ENCODE data around the gene PHOX2B.

PHOX2B gene

DNA sequence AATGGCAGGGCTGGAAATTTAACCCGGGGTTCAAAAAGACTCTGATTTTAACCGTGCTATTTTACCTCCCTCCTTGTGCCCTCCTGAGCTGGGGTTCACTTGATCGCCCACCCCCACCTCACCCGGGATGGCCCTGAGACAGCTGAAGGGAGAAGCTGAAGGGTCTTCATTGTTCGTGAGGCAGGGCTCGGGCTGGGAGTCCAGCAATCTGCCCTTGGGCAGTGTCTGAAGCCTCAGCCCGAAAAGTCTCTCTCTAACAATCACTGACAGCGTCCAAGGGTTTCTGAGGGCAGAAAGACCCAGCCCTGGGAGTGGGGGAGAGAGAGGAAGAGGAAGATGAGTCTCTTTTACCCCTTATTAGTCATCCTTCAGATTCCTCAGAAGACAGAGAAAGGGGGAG is 39.4 kb upstream of the PHOX2B start:
- Histone ChIP-seq H3K4me3 (replicated peaks; ENCODE audit: insufficient read depth, low read length) (no peak overlapping the region), H3K27me3 (ENCODE audit: insufficient read depth, poor library complexity, severe bottlenecking) (no peaks in the 10 kb centered on the region), H3K27ac (replicated peaks) (no peak overlapping the region)
- DNase-seq (ENCODE audit: low read depth in 1 of 2, low spot score in 1 of 2) = no peak
- TF ChIP-seq SPI1 (IDR thresholded peaks at IDR 0.05; ENCODE audit: borderline replicate concordance, low read depth) = no peak
- TF ChIP-seq POLR2AphosphoS5 (IDR thresholded peaks at IDR 0.05; ENCODE audit: low read depth) = no peak
- TF ChIP-seq GABPA (IDR thresholded peaks at IDR 0.05; ENCODE audit: low read depth) = no peak
- TF ChIP-seq, protein P1, sequence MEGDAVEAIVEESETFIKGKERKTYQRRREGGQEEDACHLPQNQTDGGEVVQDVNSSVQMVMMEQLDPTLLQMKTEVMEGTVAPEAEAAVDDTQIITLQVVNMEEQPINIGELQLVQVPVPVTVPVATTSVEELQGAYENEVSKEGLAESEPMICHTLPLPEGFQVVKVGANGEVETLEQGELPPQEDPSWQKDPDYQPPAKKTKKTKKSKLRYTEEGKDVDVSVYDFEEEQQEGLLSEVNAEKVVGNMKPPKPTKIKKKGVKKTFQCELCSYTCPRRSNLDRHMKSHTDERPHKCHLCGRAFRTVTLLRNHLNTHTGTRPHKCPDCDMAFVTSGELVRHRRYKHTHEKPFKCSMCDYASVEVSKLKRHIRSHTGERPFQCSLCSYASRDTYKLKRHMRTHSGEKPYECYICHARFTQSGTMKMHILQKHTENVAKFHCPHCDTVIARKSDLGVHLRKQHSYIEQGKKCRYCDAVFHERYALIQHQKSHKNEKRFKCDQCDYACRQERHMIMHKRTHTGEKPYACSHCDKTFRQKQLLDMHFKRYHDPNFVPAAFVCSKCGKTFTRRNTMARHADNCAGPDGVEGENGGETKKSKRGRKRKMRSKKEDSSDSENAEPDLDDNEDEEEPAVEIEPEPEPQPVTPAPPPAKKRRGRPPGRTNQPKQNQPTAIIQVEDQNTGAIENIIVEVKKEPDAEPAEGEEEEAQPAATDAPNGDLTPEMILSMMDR (IDR thresholded peaks at IDR 0.05; ENCODE audit: insufficient read depth, low read length) = no peak
- TF ChIP-seq, protein P2, sequence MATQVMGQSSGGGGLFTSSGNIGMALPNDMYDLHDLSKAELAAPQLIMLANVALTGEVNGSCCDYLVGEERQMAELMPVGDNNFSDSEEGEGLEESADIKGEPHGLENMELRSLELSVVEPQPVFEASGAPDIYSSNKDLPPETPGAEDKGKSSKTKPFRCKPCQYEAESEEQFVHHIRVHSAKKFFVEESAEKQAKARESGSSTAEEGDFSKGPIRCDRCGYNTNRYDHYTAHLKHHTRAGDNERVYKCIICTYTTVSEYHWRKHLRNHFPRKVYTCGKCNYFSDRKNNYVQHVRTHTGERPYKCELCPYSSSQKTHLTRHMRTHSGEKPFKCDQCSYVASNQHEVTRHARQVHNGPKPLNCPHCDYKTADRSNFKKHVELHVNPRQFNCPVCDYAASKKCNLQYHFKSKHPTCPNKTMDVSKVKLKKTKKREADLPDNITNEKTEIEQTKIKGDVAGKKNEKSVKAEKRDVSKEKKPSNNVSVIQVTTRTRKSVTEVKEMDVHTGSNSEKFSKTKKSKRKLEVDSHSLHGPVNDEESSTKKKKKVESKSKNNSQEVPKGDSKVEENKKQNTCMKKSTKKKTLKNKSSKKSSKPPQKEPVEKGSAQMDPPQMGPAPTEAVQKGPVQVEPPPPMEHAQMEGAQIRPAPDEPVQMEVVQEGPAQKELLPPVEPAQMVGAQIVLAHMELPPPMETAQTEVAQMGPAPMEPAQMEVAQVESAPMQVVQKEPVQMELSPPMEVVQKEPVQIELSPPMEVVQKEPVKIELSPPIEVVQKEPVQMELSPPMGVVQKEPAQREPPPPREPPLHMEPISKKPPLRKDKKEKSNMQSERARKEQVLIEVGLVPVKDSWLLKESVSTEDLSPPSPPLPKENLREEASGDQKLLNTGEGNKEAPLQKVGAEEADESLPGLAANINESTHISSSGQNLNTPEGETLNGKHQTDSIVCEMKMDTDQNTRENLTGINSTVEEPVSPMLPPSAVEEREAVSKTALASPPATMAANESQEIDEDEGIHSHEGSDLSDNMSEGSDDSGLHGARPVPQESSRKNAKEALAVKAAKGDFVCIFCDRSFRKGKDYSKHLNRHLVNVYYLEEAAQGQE (IDR thresholded peaks at IDR 0.05; ENCODE audit: insufficient replicate concordance, low read depth) = no peak

DNA sequence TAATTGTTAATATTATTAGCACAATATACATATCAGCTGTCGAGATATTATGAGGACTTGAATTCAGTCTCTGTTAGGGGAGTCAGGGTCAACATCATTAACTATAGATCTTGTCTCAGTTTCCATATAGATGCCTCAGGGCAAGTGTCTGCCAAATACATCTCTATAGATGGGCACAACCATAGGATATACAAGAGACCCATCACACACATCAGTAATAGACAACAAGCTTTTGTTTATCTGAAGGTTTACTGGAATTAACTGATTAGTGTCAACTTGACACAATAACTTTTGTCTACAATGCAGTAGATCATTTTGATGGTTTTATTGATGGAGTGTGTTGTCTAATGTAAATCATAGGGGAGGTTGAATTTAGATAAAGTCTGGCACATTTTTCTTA is 37.1 kb upstream of the PHOX2B start:
- TF ChIP-seq POLR2AphosphoS5 (IDR thresholded peaks at IDR 0.05; ENCODE audit: low read depth) (no peak), SPI1 (IDR thresholded peaks at IDR 0.05; ENCODE audit: borderline replicate concordance, low read depth) (no peak), GABPA (IDR thresholded peaks at IDR 0.05; ENCODE audit: low read depth) (no peak)
- TF ChIP-seq, protein P2 (IDR thresholded peaks at IDR 0.05; ENCODE audit: insufficient replicate concordance, low read depth) = no peak
- TF ChIP-seq, protein P1 (IDR thresholded peaks at IDR 0.05; ENCODE audit: insufficient read depth, low read length) = no peak
- Histone ChIP-seq H3K27ac (replicated peaks) (no peak overlapping the region), H3K4me3 (replicated peaks; ENCODE audit: insufficient read depth, low read length) (no peak overlapping the region), H3K27me3 (ENCODE audit: insufficient read depth, poor library complexity, severe bottlenecking) (no peaks in the 10 kb centered on the region)
- DNase-seq (ENCODE audit: low read depth in 1 of 2, low spot score in 1 of 2) = no peak

DNA sequence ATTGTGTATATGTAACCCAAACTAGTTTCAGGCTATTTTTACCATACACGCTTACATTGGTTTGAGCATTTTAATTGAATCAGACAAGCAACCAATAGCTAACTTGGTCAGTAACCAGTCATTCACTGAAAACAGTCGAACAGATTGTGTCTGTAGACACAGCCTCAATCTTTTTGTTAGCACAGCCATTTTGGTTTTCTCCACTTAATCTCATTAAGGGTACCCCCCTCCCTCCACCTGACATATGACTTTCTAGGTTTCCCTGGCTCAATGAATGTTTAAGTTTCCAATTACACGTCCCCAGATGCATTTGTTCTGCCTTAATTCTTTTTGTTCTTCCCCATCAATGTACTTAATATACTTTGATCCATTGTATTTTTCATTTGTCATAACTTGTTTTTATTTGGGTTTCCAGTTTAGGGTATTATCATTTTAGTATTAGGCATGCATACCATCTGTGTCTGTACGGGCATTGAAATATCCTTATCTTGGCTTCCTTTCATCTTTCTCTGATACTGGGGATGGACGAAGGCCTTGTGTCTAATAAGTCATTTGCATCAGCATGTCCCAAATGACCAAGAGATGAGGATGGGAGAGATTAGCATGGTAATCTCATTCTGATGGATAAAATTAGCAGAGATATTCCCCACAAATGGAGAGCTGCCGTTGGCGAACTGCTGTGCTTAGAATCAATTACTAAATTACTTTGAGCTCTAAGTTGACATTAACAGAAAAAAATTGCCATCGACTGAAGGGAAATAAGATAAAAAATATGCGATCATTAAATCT is 35.9 kb upstream of the PHOX2B start:
- Histone ChIP-seq H3K27ac (replicated peaks) (no peak overlapping the region), H3K27me3 (ENCODE audit: insufficient read depth, poor library complexity, severe bottlenecking) (no peaks in the 10 kb centered on the region), H3K4me3 (replicated peaks; ENCODE audit: insufficient read depth, low read length) (no peak overlapping the region)
- TF ChIP-seq, protein P1 (IDR thresholded peaks at IDR 0.05; ENCODE audit: insufficient read depth, low read length) = no peak
- no peak for DNase-seq (ENCODE audit: low read depth in 1 of 2, low spot score in 1 of 2)

DNA sequence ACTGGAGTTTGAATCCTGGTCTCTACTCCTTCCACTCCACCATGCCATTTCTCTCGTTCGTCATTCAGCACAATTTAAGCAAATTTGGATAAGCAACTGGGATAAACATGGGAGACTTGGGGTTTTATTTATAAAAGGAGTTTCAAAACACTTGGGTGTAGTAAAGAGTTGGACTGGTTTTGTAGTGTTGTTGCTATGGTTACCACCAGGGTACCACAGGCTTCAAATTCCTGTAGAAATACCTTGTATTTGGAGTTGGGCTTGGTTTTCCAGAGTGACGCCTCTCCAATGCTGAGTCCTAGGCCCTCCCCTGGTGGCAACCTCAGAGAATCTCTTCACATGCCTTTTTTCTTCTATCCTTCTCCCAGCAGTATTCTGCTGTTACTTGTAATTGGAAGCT is 27.9 kb upstream of the PHOX2B start:
- no peak for DNase-seq (ENCODE audit: low read depth in 1 of 2, low spot score in 1 of 2)
- Histone ChIP-seq H3K4me3 (replicated peaks; ENCODE audit: insufficient read depth, low read length) (no peak overlapping the region), H3K27me3 (ENCODE audit: insufficient read depth, poor library complexity, severe bottlenecking) (peaks cover 5% of the 10 kb centered on the region), H3K27ac (replicated peaks) (no peak overlapping the region)
- TF ChIP-seq SPI1 (IDR thresholded peaks at IDR 0.05; ENCODE audit: borderline replicate concordance, low read depth) = no peak

All from HL-60 (cell line).